WTC11 (cell line): Measurements from ENCODE around the gene NUDT3. TPM values are rescaled to one million over a fixed set of nuclear protein-coding genes. Genes with fewer than 3 reads are reported as not detected.

Experiments
- ATF2 ChIP-seq: sonication (generic); formaldehyde crosslinking; IDR thresholded peaks from 2 replicates; pipeline ENCODE4 v1.8.1; 2022; ENCODE audit warnings: low read depth, missing genetic modification reagents, borderline replicate concordance
- CREM ChIP-seq: sonication (generic); formaldehyde crosslinking; IDR thresholded peaks from 2 replicates; pipeline ENCODE4 v1.8.1; 2022; ENCODE audit warnings: mild to moderate bottlenecking, missing genetic modification reagents, moderate library complexity
- E2F1 ChIP-seq: sonication (generic); formaldehyde crosslinking; IDR thresholded peaks from 2 replicates; pipeline ENCODE4 v1.8.0; 2022; ENCODE audit warnings: mild to moderate bottlenecking, missing genetic modification reagents
- EMX1 ChIP-seq: fragments of 250-450 bp; sonication (Bioruptor Pico); IDR thresholded peaks from 2 replicates; pipeline ENCODE4 v1.8.0; 2021; ENCODE audit warnings: mild to moderate bottlenecking
- FOXP1 ChIP-seq: sonication (generic); formaldehyde crosslinking; IDR thresholded peaks from 2 replicates; pipeline ENCODE4 v1.8.0; 2022; ENCODE audit warnings: missing genetic modification reagents, mild to moderate bottlenecking, moderate library complexity, borderline replicate concordance
- GRHL2 ChIP-seq: fragments of 250-450 bp; sonication (Bioruptor Pico); IDR thresholded peaks from 2 replicates; pipeline ENCODE4 v1.8.0; 2022; ENCODE audit warnings: mild to moderate bottlenecking, moderate library complexity; ENCODE audit not compliant: insufficient replicate concordance, severe bottlenecking
- IRF1 ChIP-seq: sonication (generic); formaldehyde crosslinking; IDR thresholded peaks from 2 replicates; pipeline ENCODE4 v1.8.0; 2023; ENCODE audit warnings: missing genetic modification reagents
- IRF2 ChIP-seq: sonication (generic); formaldehyde crosslinking; IDR thresholded peaks from 2 replicates; pipeline ENCODE4 v1.8.0; 2022; ENCODE audit warnings: low read depth, missing genetic modification reagents, borderline replicate concordance
- JAZF1 ChIP-seq: fragments of 250-450 bp; sonication (Bioruptor Pico); IDR thresholded peaks from 2 replicates; pipeline ENCODE4 v1.9.0; 2021; ENCODE audit warnings: moderate library complexity, mild to moderate bottlenecking, inconsistent platforms
- KAT7 ChIP-seq: sonication (generic); formaldehyde crosslinking; IDR thresholded peaks from 2 replicates; pipeline ENCODE4 v1.8.1; 2023; ENCODE audit warnings: missing genetic modification reagents, mild to moderate bottlenecking, borderline replicate concordance
- MLX ChIP-seq: sonication (generic); formaldehyde crosslinking; IDR thresholded peaks from 2 replicates; pipeline ENCODE4 v1.8.1; 2023; ENCODE audit warnings: mild to moderate bottlenecking, missing genetic modification reagents, moderate library complexity
- MYBL2 ChIP-seq: sonication (generic); formaldehyde crosslinking; IDR thresholded peaks from 2 replicates; pipeline ENCODE4 v1.8.1; 2023; ENCODE audit warnings: mild to moderate bottlenecking, moderate library complexity, missing genetic modification reagents
- NFYB ChIP-seq: sonication (generic); formaldehyde crosslinking; conservative IDR thresholded peaks from 2 replicates; pipeline ENCODE4 v1.8.0; 2022; ENCODE audit warnings: low read depth, missing genetic modification reagents
- PREB ChIP-seq: sonication (generic); formaldehyde crosslinking; IDR thresholded peaks from 2 replicates; pipeline ENCODE4 v1.8.1; 2022; ENCODE audit warnings: mild to moderate bottlenecking, missing genetic modification reagents, moderate library complexity, borderline replicate concordance
- RELA ChIP-seq: sonication (generic); formaldehyde crosslinking; IDR thresholded peaks from 2 replicates; pipeline ENCODE4 v1.8.1; 2022; ENCODE audit warnings: missing genetic modification reagents, mild to moderate bottlenecking, borderline replicate concordance
- STAT6 ChIP-seq: sonication (generic); formaldehyde crosslinking; conservative IDR thresholded peaks from 2 replicates; pipeline ENCODE4 v1.8.1; 2023; ENCODE audit warnings: mild to moderate bottlenecking, low read depth, missing genetic modification reagents, moderate library complexity
- USF1 ChIP-seq: sonication (generic); formaldehyde crosslinking; IDR thresholded peaks from 2 replicates; pipeline ENCODE4 v1.8.0; 2022; ENCODE audit warnings: mild to moderate bottlenecking, missing genetic modification reagents
- ZBTB43 ChIP-seq: sonication (generic); formaldehyde crosslinking; IDR thresholded peaks from 2 replicates; pipeline ENCODE4 v1.8.1; 2023; ENCODE audit warnings: mild to moderate bottlenecking, missing genetic modification reagents
- ZNF121 ChIP-seq: sonication (generic); formaldehyde crosslinking; IDR thresholded peaks from 2 replicates; pipeline ENCODE4 v1.8.0; 2023; ENCODE audit warnings: missing genetic modification reagents
- ZNF138 ChIP-seq: sonication (generic); formaldehyde crosslinking; conservative IDR thresholded peaks from 2 replicates; pipeline ENCODE4 v1.8.1; 2022; ENCODE audit warnings: mild to moderate bottlenecking, moderate library complexity, missing genetic modification reagents
- ZNF219 ChIP-seq: sonication (generic); formaldehyde crosslinking; IDR thresholded peaks from 2 replicates; pipeline ENCODE4 v1.8.0; 2023; ENCODE audit warnings: missing genetic modification reagents, mild to moderate bottlenecking, borderline replicate concordance
- ZNF317 ChIP-seq: sonication (generic); formaldehyde crosslinking; IDR thresholded peaks from 2 replicates; pipeline ENCODE4 v1.8.1; 2023; ENCODE audit warnings: low read depth, mild to moderate bottlenecking, moderate library complexity, missing genetic modification reagents, borderline replicate concordance
- ZNF423 ChIP-seq: fragments of 250-450 bp; sonication (Bioruptor Pico); IDR thresholded peaks from 2 replicates; pipeline ENCODE4 v2.1.2; 2022; ENCODE audit warnings: mild to moderate bottlenecking, moderate library complexity
- ZSCAN18 ChIP-seq: fragments of 250-450 bp; sonication (Bioruptor Pico); IDR thresholded peaks from 2 replicates; pipeline ENCODE4 v2.1.2; 2022; ENCODE audit warnings: mild to moderate bottlenecking, moderate library complexity
- total RNA-seq: library from RNA; stranded (reverse); gene quantifications from 3 replicates; pipeline ENCODE4 v1.2.3, GENCODE V29; 2021

The NUDT3 gene
- total RNA-seq, 1 experiment from 2014 or later: 30.0 TPM

GRCh38 chr6:34235307-34236130, 156.9 kb downstream of the NUDT3 start (continued):
- TF ChIP-seq STAT6 (no peak), IRF1 (CRISPR knock-in tag) (no peak), MLX (no peak), RELA (no peak), ZSCAN18 (CRISPR knock-in tag) (no peak), ZBTB43 (CRISPR knock-in tag) (0 out of 2 replicates have a peak, but pooled peaks have one; percentile 63), ZNF317 (no peak), EMX1 (CRISPR knock-in tag) (peak; percentile 93), PREB (CRISPR knock-in tag) (no peak), FOXP1 (CRISPR knock-in tag) (0 out of 2 replicates have a peak, but pooled peaks have one; percentile 52), IRF2 (CRISPR knock-in tag) (no peak), CREM (CRISPR knock-in tag) (no peak; the same call in 1 of the 2 replicates), E2F1 (no peak; the same call in 1 of the 2 replicates), USF1 (peak; percentile 35; the same call in 1 of the 2 replicates), MYBL2 (CRISPR knock-in tag) (0 out of 2 replicates have a peak, but pooled peaks have one; percentile 69), ATF2 (CRISPR knock-in tag) (no peak), NFYB (no peak), KAT7 (CRISPR knock-in tag) (no peak; the same call in 1 of the 2 replicates), ZNF138 (CRISPR knock-in tag) (no peak), GRHL2 (CRISPR knock-in tag) (no peak), ZNF219 (CRISPR knock-in tag) (no peak), JAZF1 (no peak), ZNF423 (peak; percentile 71; the same call in 1 of the 2 replicates), ZNF121 (no peak)
- TF ChIP-seq, all 79 proteins: peak for 29
